ENCODE measurements around the gene MDGA2.

Gene MDGA2

DNA sequence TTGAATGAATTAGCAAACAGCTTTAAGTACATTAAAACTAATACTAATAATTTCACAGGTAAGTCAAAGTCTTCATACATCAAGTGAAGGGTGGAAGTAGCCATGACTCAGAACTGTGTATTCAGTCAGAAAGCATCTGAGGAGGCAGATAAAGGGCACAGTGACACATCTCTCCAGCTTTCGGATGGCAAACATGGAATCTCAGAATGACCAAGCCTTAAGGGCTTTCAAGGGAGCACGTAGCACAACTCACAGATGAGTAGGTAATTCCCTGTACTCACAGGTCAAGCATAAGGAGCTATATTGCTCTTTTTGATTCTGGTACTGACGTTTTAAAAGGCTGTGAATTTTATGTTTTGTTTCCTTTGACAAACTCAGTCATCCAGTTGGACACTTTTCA lies 56.0 kb downstream of the MDGA2 start:
- TF ChIP-seq, protein P1, sequence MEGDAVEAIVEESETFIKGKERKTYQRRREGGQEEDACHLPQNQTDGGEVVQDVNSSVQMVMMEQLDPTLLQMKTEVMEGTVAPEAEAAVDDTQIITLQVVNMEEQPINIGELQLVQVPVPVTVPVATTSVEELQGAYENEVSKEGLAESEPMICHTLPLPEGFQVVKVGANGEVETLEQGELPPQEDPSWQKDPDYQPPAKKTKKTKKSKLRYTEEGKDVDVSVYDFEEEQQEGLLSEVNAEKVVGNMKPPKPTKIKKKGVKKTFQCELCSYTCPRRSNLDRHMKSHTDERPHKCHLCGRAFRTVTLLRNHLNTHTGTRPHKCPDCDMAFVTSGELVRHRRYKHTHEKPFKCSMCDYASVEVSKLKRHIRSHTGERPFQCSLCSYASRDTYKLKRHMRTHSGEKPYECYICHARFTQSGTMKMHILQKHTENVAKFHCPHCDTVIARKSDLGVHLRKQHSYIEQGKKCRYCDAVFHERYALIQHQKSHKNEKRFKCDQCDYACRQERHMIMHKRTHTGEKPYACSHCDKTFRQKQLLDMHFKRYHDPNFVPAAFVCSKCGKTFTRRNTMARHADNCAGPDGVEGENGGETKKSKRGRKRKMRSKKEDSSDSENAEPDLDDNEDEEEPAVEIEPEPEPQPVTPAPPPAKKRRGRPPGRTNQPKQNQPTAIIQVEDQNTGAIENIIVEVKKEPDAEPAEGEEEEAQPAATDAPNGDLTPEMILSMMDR (IDR thresholded peaks at IDR 0.05; ENCODE audit: insufficient read depth, low read length, poor library complexity, severe bottlenecking): no peak
- Histone ChIP-seq H3K27me3 (replicated peaks; ENCODE audit: control insufficient read depth, insufficient read depth, low read length) (no peaks in the 10 kb centered on the region), H3K36me3 (ENCODE audit: control insufficient read depth, insufficient read depth, low read length) (no peaks in the 10 kb centered on the region), H3K4me3 (replicated peaks; ENCODE audit: low read depth, low read length) (no peak overlapping the region)
- no peak for DNase-seq (ENCODE audit: extremely low read depth, insufficient read length)

DNA sequence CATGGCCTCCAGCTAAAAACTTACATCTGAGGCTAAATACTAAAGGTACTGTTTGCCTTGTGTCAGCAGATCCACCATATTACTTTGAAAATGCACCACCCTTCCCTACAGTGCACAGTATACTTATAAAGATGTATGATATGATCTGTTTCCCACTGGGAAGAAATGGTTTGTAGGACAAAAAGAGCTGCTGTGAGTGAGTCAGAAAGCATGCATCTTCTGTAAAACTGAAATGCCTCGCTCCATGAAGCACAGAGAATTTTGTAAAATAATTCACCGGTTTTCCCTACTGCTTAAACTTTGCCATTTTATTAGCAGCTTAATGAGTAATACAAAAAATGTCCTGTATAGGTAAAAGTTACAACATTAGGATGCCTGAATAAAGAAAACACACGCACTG lies 68.8 kb downstream of the MDGA2 start:
- Histone ChIP-seq H3K27me3 (replicated peaks; ENCODE audit: control insufficient read depth, insufficient read depth, low read length) (no peaks in the 10 kb centered on the region), H3K36me3 (ENCODE audit: control insufficient read depth, insufficient read depth, low read length) (no peaks in the 10 kb centered on the region), H3K4me3 (replicated peaks; ENCODE audit: low read depth, low read length) (no peak overlapping the region)
- DNase-seq (ENCODE audit: extremely low read depth, insufficient read length): no peak
- TF ChIP-seq, protein P1 (IDR thresholded peaks at IDR 0.05; ENCODE audit: insufficient read depth, low read length, poor library complexity, severe bottlenecking): no peak

- H3K4me3 ChIP-seq (replicated peaks; ENCODE audit: low read depth, low read length): no peak overlapping the region
- DNase-seq (ENCODE audit: extremely low read depth, insufficient read length): no peak
- TF ChIP-seq, protein P1 (IDR thresholded peaks at IDR 0.05; ENCODE audit: insufficient read depth, low read length, poor library complexity, severe bottlenecking): no peak
- no peaks in the 10 kb centered on the region for H3K36me3 ChIP-seq (ENCODE audit: control insufficient read depth, insufficient read depth, low read length)
- no peaks in the 10 kb centered on the region for H3K27me3 ChIP-seq (replicated peaks; ENCODE audit: control insufficient read depth, insufficient read depth, low read length)
Observed at GRCh38 chr14:47596860-47597259, 78.5 kb downstream of the MDGA2 start.

GRCh38 chr14:47596232-47596631 lies 79.2 kb downstream of the MDGA2 start:
- DNase-seq (ENCODE audit: extremely low read depth, insufficient read length): no peak
- Histone ChIP-seq H3K36me3 (ENCODE audit: control insufficient read depth, insufficient read depth, low read length) (no peaks in the 10 kb centered on the region), H3K27me3 (replicated peaks; ENCODE audit: control insufficient read depth, insufficient read depth, low read length) (no peaks in the 10 kb centered on the region), H3K4me3 (replicated peaks; ENCODE audit: low read depth, low read length) (no peak overlapping the region)
- TF ChIP-seq, protein P1 (IDR thresholded peaks at IDR 0.05; ENCODE audit: insufficient read depth, low read length, poor library complexity, severe bottlenecking): no peak

GRCh38 chr14:47595552-47595951 lies 79.9 kb downstream of the MDGA2 start:
- Histone ChIP-seq H3K36me3 (ENCODE audit: control insufficient read depth, insufficient read depth, low read length) (no peaks in the 10 kb centered on the region), H3K4me3 (replicated peaks; ENCODE audit: low read depth, low read length) (no peak overlapping the region), H3K27me3 (replicated peaks; ENCODE audit: control insufficient read depth, insufficient read depth, low read length) (no peaks in the 10 kb centered on the region)
- TF ChIP-seq, protein P1 (IDR thresholded peaks at IDR 0.05; ENCODE audit: insufficient read depth, low read length, poor library complexity, severe bottlenecking): no peak
- no peak for DNase-seq (ENCODE audit: extremely low read depth, insufficient read length)

Data from GM06990 (cell line).